Measurements from ENCODE around the gene CDH23. TPM values are rescaled to one million over a fixed set of nuclear protein-coding genes. Genes with fewer than 3 reads are reported as not detected.

The CDH23 gene
- total RNA-seq, 1 experiment from 2014 or later = 2.9 TPM

DNA sequence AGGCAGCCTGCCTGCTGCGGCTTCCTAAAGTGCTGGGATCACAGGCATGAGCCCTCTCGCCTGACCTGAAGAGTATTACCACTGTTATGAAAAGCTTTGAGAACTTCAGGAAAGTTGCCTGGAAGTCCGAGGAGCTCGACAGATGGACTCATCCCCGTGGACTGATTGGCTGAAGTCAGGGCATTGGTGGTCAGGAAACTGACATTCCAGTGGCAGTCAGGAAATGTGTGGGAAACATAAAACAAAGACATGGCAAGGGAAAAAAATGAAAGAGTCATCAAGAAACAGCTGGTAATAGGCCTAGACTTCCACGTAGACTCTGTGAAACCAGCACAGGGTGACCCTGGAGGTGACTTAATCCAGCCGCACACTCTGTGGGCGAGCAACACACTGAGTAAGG, 123.3 kb downstream of the CDH23 start:
- Mint-ChIP-seq H3K27ac (no peak overlapping the region), H3K27me3 (ENCODE audit: low read depth) (no peaks in the 10 kb centered on the region), H3K9me3 (no peaks in the 10 kb centered on the region), H3K36me3 (no peaks in the 10 kb centered on the region), H3K4me3 (no peak overlapping the region), H3K4me1 (peaks cover 10% of the 10 kb centered on the region; the same call in 1 of the 2 replicates)
- no peak for ATAC-seq
- CTCF ChIA-PET = interaction anchor here (1.7 kb wide), 1 partner anchor 21 kb away, joined by 4 read pairs; no protein-coding TSS in a partner anchor
- DNase-seq (ENCODE audit: low spot score) = no peak
- POLR2A ChIA-PET = no interaction called here
- TF ChIP-seq SMAD3 (CRISPR knock-in tag; IDR thresholded peaks at IDR 0.05; ENCODE audit: borderline replicate concordance) (no peak), JUN (CRISPR knock-in tag; IDR thresholded peaks at IDR 0.05) (no peak), EMX1 (CRISPR knock-in tag; IDR thresholded peaks at IDR 0.05) (no peak), IRF2 (CRISPR knock-in tag; IDR thresholded peaks at IDR 0.05; ENCODE audit: borderline replicate concordance, low read depth) (no peak), KAT7 (CRISPR knock-in tag; IDR thresholded peaks at IDR 0.05; ENCODE audit: borderline replicate concordance) (no peak), ZNF512 (CRISPR knock-in tag; IDR thresholded peaks at IDR 0.05; ENCODE audit: borderline replicate concordance) (no peak), ETV6 (CRISPR knock-in tag; IDR thresholded peaks at IDR 0.05) (no peak), ZNF423 (CRISPR knock-in tag; IDR thresholded peaks at IDR 0.05) (no peak), ZNF219 (CRISPR knock-in tag; IDR thresholded peaks at IDR 0.05; ENCODE audit: borderline replicate concordance) (no peak), FOXP1 (CRISPR knock-in tag; IDR thresholded peaks at IDR 0.05; ENCODE audit: borderline replicate concordance) (no peak), RELA (CRISPR knock-in tag; IDR thresholded peaks at IDR 0.05; ENCODE audit: borderline replicate concordance) (no peak), TEAD1 (CRISPR knock-in tag; IDR thresholded peaks at IDR 0.05) (no peak), AR (CRISPR knock-in tag; IDR thresholded peaks at IDR 0.05) (no peak), ZNF396 (CRISPR knock-in tag; IDR thresholded peaks at IDR 0.05; ENCODE audit: borderline replicate concordance) (no peak), SMAD4 (CRISPR knock-in tag; IDR thresholded peaks at IDR 0.05) (no peak), USF1 (CRISPR knock-in tag; IDR thresholded peaks at IDR 0.05) (no peak), CBFB (CRISPR knock-in tag; IDR thresholded peaks at IDR 0.05; ENCODE audit: low read depth) (no peak)
- TF ChIP-seq, protein P1, sequence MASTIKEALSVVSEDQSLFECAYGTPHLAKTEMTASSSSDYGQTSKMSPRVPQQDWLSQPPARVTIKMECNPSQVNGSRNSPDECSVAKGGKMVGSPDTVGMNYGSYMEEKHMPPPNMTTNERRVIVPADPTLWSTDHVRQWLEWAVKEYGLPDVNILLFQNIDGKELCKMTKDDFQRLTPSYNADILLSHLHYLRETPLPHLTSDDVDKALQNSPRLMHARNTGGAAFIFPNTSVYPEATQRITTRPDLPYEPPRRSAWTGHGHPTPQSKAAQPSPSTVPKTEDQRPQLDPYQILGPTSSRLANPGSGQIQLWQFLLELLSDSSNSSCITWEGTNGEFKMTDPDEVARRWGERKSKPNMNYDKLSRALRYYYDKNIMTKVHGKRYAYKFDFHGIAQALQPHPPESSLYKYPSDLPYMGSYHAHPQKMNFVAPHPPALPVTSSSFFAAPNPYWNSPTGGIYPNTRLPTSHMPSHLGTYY (CRISPR knock-in tag; IDR thresholded peaks at IDR 0.05) = no peak
- TF ChIP-seq, protein P2, sequence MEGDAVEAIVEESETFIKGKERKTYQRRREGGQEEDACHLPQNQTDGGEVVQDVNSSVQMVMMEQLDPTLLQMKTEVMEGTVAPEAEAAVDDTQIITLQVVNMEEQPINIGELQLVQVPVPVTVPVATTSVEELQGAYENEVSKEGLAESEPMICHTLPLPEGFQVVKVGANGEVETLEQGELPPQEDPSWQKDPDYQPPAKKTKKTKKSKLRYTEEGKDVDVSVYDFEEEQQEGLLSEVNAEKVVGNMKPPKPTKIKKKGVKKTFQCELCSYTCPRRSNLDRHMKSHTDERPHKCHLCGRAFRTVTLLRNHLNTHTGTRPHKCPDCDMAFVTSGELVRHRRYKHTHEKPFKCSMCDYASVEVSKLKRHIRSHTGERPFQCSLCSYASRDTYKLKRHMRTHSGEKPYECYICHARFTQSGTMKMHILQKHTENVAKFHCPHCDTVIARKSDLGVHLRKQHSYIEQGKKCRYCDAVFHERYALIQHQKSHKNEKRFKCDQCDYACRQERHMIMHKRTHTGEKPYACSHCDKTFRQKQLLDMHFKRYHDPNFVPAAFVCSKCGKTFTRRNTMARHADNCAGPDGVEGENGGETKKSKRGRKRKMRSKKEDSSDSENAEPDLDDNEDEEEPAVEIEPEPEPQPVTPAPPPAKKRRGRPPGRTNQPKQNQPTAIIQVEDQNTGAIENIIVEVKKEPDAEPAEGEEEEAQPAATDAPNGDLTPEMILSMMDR (IDR thresholded peaks at IDR 0.05) = no peak
- TF ChIP-seq, protein P3, sequence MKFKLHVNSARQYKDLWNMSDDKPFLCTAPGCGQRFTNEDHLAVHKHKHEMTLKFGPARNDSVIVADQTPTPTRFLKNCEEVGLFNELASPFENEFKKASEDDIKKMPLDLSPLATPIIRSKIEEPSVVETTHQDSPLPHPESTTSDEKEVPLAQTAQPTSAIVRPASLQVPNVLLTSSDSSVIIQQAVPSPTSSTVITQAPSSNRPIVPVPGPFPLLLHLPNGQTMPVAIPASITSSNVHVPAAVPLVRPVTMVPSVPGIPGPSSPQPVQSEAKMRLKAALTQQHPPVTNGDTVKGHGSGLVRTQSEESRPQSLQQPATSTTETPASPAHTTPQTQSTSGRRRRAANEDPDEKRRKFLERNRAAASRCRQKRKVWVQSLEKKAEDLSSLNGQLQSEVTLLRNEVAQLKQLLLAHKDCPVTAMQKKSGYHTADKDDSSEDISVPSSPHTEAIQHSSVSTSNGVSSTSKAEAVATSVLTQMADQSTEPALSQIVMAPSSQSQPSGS (CRISPR knock-in tag; IDR thresholded peaks at IDR 0.05; ENCODE audit: borderline replicate concordance, low read depth) = no peak

Data from WTC11 (cell line).